Measurements from ENCODE around the gene SH3RF1. TPM values are rescaled to one million over a fixed set of nuclear protein-coding genes. Genes with fewer than 3 reads are reported as not detected.
"Not testable (repeated sequence)": the region's sequence is repeated elsewhere in the genome, so short reads cannot be mapped to it uniquely, and the experiment has no call there.

Gene SH3RF1
- total RNA-seq, 1 donor from 2014 or later: 25.6 TPM

DNA sequence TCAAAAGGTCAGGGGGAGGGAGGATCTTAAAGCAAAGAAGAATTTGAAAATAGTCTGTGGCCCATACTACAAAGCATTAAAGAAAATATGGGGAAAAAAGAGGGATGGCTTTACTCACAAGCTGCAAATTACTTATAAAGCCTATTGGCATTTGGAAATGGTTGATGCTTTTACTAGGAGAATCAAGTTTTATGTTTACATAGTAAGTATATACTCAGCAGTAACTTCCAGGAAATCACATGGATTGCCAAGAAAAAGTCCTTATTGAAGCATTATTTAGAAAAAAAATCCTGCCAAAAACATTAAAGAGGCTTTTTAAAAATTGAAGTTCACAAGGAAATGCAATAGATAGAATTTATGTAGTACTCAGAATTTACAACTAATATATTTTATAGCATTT, 8.4 kb upstream of the SH3RF1 start:
- no peaks in the 10 kb centered on the region for H3K36me3 ChIP-seq (ENCODE audit: control insufficient read depth, insufficient read depth, low read length)
- no peak overlapping the region for H3K4me3 ChIP-seq (ENCODE audit: low read depth, low read length)

DNA sequence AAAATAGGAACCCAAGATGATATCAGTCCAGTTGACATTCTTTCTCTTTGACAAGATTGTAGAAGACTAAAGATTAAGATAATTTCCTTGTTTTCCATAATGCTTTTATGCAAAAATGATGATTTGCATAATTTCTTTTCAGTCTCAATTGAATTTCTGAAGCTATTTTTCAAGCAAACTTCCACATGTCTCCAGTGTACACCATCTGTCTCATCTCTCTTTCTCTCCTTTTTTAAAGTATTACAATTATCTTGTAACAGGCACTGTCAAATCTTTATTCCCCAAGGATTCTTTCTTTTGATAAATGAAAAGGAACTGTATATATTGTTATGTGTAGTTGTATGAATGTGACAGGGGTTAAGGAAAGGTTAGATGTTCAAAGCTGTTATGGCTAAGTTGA, 7.9 kb upstream of the SH3RF1 start:
- no peak for DNase-seq (ENCODE audit: low read depth)
- Histone ChIP-seq H3K4me3 (ENCODE audit: low read depth, low read length) (no peak overlapping the region), H3K27me3 (ENCODE audit: control insufficient read depth, insufficient read depth, low read length) (no peaks in the 10 kb centered on the region), H3K36me3 (ENCODE audit: control insufficient read depth, insufficient read depth, low read length) (no peaks in the 10 kb centered on the region)
- TF ChIP-seq CTCF (IDR thresholded peaks at IDR 0.05; ENCODE audit: insufficient read depth, low read length, poor library complexity, severe bottlenecking): no peak

More for the DNA sequence above, 8.4 kb upstream of the SH3RF1 start:
- no peaks in the 10 kb centered on the region for H3K27me3 ChIP-seq (ENCODE audit: control insufficient read depth, insufficient read depth, low read length)
- DNase-seq (ENCODE audit: low read depth): no peak
- no peak for TF ChIP-seq CTCF (IDR thresholded peaks at IDR 0.05; ENCODE audit: insufficient read depth, low read length, poor library complexity, severe bottlenecking)

DNA sequence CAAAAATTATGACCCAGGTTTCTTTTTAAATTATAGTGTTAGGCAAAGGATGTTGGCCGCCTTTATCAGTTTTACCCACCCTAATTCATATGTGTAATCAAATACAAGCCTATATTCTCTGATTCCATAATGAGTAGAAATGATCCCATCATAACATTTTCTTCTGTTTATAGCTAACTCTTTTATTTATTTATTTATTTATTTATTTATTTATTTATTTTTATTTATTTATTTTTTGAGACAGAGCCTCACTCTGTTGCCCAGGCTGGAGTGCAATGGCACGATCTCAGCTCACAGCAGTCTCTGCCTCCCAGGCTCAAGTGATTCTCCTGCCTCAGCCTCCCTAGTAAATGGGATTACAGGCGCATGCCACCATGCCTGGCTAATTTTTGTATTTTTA, 7.1 kb upstream of the SH3RF1 start:
- not testable (repeated sequence) for H3K4me3 ChIP-seq (ENCODE audit: low read depth, low read length); H3K27me3 ChIP-seq (ENCODE audit: control insufficient read depth, insufficient read depth, low read length); DNase-seq (ENCODE audit: low read depth); H3K36me3 ChIP-seq (ENCODE audit: control insufficient read depth, insufficient read depth, low read length)

DNA sequence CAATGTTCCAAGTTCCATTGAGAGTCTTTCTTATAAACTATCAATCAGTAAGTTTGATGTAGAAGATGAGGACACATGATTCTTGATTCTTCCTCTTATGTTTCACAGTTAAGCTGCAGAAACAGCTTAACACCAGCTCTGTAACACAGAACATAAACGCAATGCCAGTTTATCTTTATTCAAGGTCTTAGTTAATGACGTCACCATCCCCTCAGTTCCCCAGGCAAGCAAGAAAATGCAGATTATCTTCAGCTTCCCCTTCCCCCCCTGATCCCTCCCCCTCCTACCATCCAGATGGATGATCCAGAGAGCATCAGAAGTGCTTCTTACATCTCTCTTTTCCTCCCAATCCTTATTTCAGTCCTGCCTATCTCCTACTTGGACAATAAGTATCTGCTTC, 4.4 kb upstream of the SH3RF1 start:
- H3K36me3 ChIP-seq (ENCODE audit: control insufficient read depth, insufficient read depth, low read length): no peaks in the 10 kb centered on the region
- DNase-seq (ENCODE audit: low read depth): no peak
- no peaks in the 10 kb centered on the region for H3K27me3 ChIP-seq (ENCODE audit: control insufficient read depth, insufficient read depth, low read length)
- H3K4me3 ChIP-seq (ENCODE audit: low read depth, low read length): no peak overlapping the region
- no peak for TF ChIP-seq CTCF (IDR thresholded peaks at IDR 0.05; ENCODE audit: insufficient read depth, low read length, poor library complexity, severe bottlenecking)

DNA sequence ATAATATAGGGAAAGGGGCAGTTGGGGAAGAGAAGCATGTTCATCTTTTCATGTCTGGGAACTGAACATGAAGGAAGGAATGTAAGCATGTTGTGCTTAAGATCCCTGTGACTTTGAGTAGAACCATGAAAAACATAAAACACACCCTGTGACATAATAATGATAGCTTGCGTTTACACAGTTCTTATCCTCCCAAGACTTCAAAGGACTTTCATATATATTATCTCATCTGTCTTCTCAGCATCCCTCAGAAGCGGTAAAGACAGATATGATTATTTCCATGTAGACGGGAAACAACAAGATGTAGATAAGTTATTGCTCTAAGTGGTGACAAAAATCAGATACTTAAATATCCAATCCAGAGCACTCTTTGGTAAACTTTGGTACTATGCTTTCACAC, 3.3 kb upstream of the SH3RF1 start:
- no peak for TF ChIP-seq CTCF (IDR thresholded peaks at IDR 0.05; ENCODE audit: insufficient read depth, low read length, poor library complexity, severe bottlenecking)

DNA sequence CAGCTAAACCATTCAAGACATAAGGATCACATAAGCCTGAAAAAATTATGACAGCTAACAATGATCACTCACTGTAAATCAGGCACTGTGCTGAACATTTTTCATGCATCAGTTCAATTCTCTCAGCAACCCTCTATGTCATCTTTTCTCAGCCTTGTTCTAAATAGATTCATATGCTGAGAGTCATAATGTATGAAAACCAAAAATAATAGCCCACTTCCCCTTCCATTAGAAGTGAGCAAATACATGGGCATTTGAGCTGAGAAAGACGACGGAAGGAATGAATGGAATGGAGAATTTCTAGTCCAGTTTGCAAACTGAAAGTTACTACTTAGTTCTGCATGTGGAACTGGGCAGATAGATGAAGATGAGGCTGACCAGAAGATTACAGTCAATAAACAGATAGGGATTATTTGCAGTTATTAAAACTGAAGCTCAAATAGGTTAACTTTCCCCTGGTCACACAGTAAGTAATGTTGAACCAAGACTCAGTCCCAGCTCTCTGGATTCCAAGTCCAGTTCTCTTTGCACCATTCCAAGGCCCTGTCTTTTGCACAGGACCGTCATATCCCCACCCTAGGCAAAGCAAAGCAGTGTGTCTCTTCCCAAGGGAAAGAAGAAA, 1.6 kb upstream of the SH3RF1 start:
- no peaks in the 10 kb centered on the region for H3K27me3 ChIP-seq (ENCODE audit: control insufficient read depth, insufficient read depth, low read length)
- no peak overlapping the region for H3K4me3 ChIP-seq (ENCODE audit: low read depth, low read length)
- H3K36me3 ChIP-seq (ENCODE audit: control insufficient read depth, insufficient read depth, low read length): no peaks in the 10 kb centered on the region
- TF ChIP-seq CTCF (IDR thresholded peaks at IDR 0.05; ENCODE audit: insufficient read depth, low read length, poor library complexity, severe bottlenecking): no peak
- no peak for DNase-seq (ENCODE audit: low read depth)

More for the DNA sequence above, 3.3 kb upstream of the SH3RF1 start:
- no peaks in the 10 kb centered on the region for H3K27me3 ChIP-seq (ENCODE audit: control insufficient read depth, insufficient read depth, low read length)
- no peak for DNase-seq (ENCODE audit: low read depth)
- H3K4me3 ChIP-seq (ENCODE audit: low read depth, low read length): no peak overlapping the region
- H3K36me3 ChIP-seq (ENCODE audit: control insufficient read depth, insufficient read depth, low read length): no peaks in the 10 kb centered on the region

Measured in kidney epithelial cell (primary cell).